Endothelial cell (in vitro differentiated cells): ENCODE measurements around the gene CCDC28A. TPM values are rescaled to one million over a fixed set of nuclear protein-coding genes. Genes with fewer than 3 reads are reported as not detected.
A peak's percentile ranks its signal among the peaks of the same experiment; 100 is the strongest.
"Not testable (repeated sequence)": the region's sequence is repeated elsewhere in the genome, so short reads cannot be mapped to it uniquely, and the experiment has no call there.

Source experiments
- DNase-seq: peaks from one replicate; pipeline ENCODE4 v3.0.0; 2021; ENCODE audit warnings: low spot score
- H3K27ac Mint-ChIP-seq: one replicate; pipeline ENCODE4 v1.8.0; 2021; ENCODE audit warnings: mixed read lengths, inconsistent platforms; ENCODE audit not compliant: unreplicated experiment
- H3K27me3 Mint-ChIP-seq: one replicate; pipeline ENCODE4 v1.8.0; 2021; ENCODE audit warnings: mild to moderate bottlenecking, moderate library complexity, mixed read lengths, inconsistent platforms; ENCODE audit not compliant: unreplicated experiment
- H3K36me3 Mint-ChIP-seq: one replicate; pipeline ENCODE4 v1.8.0; 2021; ENCODE audit warnings: mild to moderate bottlenecking, low read depth, mixed read lengths, inconsistent platforms; ENCODE audit not compliant: unreplicated experiment
- H3K4me1 Mint-ChIP-seq: one replicate; pipeline ENCODE4 v1.8.0; 2021; ENCODE audit warnings: mild to moderate bottlenecking, mixed read lengths, inconsistent platforms; ENCODE audit not compliant: unreplicated experiment
- H3K4me3 Mint-ChIP-seq: one replicate; pipeline ENCODE4 v1.8.0; 2021; ENCODE audit warnings: mild to moderate bottlenecking, mixed read lengths, inconsistent platforms; ENCODE audit not compliant: unreplicated experiment
- H3K9me3 Mint-ChIP-seq: one replicate; pipeline ENCODE4 v1.8.0; 2021; ENCODE audit warnings: mixed read lengths, inconsistent platforms; ENCODE audit not compliant: unreplicated experiment
- total RNA-seq: library from RNA; stranded (reverse); fragmentation: NEBNext Ultra II Directional; extraction: Animal tissue kit (Norgen Biotek cat#: 25700); gene quantifications from one replicate; pipeline ENCODE4 v1.2.1, GENCODE V29; 2021; ENCODE audit not compliant: unreplicated experiment
- TF ChIP-seq, protein P1 (sequence below): fragments of 200-600 bp; sonication (generic); IDR thresholded peaks from one replicate; pipeline ENCODE4 v1.5.0; 2021; ENCODE audit warnings: antibody characterized with exemption; ENCODE audit not compliant: unreplicated experiment

The CCDC28A gene
- total RNA-seq, 1 donor from 2014 or later: 8.1 TPM

DNA sequence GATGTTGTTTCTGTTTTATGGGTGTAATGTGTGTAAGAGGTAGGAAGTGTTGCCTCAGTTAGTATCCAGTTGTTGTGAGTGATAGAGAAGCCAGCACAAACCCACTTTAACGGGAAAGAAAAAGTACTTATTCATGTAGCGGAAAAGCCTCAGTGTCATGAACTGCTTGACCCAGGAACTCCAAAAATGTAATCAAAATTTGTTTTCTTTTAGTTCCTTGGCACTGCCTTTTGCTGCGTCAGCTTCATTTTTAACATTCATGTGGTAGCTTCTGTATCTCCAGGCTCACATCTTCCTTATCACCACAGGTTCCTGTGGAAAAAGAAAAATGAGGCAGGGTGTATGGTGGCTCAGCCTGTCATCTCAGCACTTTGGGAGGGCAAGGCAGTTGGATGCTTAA is 46.4 kb upstream of the CCDC28A start:
- H3K27me3 Mint-ChIP-seq: peaks cover 2% of the 10 kb centered on the region
- no peak overlapping the region for H3K27ac Mint-ChIP-seq
- no peaks in the 10 kb centered on the region for H3K9me3 Mint-ChIP-seq
- no peaks in the 10 kb centered on the region for H3K36me3 Mint-ChIP-seq
- TF ChIP-seq, protein P1, sequence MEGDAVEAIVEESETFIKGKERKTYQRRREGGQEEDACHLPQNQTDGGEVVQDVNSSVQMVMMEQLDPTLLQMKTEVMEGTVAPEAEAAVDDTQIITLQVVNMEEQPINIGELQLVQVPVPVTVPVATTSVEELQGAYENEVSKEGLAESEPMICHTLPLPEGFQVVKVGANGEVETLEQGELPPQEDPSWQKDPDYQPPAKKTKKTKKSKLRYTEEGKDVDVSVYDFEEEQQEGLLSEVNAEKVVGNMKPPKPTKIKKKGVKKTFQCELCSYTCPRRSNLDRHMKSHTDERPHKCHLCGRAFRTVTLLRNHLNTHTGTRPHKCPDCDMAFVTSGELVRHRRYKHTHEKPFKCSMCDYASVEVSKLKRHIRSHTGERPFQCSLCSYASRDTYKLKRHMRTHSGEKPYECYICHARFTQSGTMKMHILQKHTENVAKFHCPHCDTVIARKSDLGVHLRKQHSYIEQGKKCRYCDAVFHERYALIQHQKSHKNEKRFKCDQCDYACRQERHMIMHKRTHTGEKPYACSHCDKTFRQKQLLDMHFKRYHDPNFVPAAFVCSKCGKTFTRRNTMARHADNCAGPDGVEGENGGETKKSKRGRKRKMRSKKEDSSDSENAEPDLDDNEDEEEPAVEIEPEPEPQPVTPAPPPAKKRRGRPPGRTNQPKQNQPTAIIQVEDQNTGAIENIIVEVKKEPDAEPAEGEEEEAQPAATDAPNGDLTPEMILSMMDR: no peak
- no peak overlapping the region for H3K4me3 Mint-ChIP-seq
- peaks cover 7% of the 10 kb centered on the region for H3K4me1 Mint-ChIP-seq
- no peak for DNase-seq

DNA sequence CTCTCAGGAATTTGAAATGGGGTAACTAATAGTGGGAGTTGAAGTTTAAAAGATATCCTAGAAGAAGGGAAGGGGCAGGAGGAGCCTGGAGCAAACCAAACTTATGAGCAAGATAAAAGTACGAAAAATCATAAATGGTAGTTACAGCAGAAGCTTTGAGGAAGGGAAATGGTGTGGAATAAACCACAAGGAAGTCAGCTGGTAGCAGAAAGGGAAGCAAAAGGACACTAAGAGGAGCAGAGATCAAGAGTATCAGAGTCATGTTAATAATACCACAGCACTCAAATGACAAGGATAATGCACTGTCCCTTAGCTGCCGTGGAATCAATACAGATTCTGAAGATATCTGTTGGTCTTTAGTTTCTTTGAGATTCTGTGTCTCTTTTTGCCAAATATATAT is 44.9 kb upstream of the CCDC28A start:
- Mint-ChIP-seq H3K27ac (no peak overlapping the region), H3K4me1 (peaks cover 5% of the 10 kb centered on the region), H3K4me3 (no peak overlapping the region), H3K36me3 (no peaks in the 10 kb centered on the region), H3K27me3 (peaks cover 2% of the 10 kb centered on the region), H3K9me3 (no peaks in the 10 kb centered on the region)
- TF ChIP-seq, protein P1: no peak
- no peak for DNase-seq

DNA sequence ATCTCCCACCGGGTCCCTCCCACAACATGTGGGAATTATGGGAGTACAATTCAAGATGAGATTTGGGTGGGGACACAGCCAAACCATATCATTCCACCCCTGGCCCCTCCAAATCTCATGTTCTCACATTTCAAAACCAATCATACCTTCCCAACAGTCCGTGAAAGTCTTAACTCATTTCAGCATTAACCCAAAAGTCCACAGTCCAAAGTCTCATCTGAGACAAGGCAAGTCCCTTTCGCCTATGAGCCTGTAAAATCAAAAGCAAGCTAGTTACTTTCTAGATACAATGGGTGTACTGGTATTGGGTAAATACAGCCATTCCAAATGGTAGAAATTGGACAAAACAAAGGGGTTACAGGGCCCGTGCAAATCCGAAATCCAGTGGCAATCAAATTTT is 43.5 kb upstream of the CCDC28A start:
- not testable (repeated sequence) for H3K36me3 Mint-ChIP-seq, H3K27ac Mint-ChIP-seq, H3K27me3 Mint-ChIP-seq, H3K4me1 Mint-ChIP-seq, DNase-seq, H3K4me3 Mint-ChIP-seq, H3K9me3 Mint-ChIP-seq

DNA sequence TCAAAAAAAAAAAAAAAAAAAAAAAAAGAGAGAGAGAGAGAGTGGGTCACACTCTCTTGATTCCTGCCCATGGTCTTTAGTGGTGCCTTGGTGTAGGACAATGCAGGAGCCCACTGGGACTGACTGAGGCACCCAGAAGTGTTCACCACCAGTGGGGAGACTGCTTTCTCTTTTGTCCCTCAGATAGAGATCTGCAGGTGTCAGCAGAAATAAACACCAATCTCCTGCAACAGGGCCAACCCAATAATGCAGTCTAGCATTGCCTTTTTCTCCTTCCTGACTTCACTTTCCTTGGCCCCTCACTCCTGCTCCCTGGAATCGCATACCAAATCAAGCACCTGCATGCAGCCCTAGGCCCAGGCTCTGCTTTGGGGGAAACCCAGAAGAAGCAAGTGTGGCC is 39.0 kb upstream of the CCDC28A start:
- TF ChIP-seq, protein P1: no peak
- Mint-ChIP-seq H3K4me3 (no peak overlapping the region), H3K27ac (no peak overlapping the region), H3K27me3 (peaks cover 2% of the 10 kb centered on the region), H3K4me1 (no peaks in the 10 kb centered on the region), H3K36me3 (peaks cover 3% of the 10 kb centered on the region), H3K9me3 (peaks cover 4% of the 10 kb centered on the region)
- no peak for DNase-seq

DNA sequence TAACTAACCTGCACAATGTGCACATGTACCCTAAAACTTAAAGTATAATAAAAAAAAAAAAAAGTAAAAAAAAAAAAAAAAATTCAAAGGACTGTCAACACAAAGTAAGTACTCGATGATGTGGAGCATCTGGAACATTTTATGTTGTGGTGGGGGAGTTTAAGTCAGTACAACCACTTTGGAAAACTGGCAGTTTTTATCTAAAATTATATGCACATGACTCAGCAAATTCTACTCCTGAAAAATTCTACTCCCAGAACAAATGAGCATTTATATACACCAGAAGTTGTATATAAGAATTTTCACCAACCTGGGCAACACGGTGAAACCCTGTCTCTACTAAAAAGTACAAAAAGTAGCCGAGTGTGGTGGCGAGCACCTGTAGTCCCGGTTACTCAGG is 36.9 kb upstream of the CCDC28A start:
- Mint-ChIP-seq H3K9me3 (peaks cover 4% of the 10 kb centered on the region), H3K27ac (peak overlapping the region; percentile 18), H3K27me3 (peaks cover 5% of the 10 kb centered on the region), H3K36me3 (peaks cover 3% of the 10 kb centered on the region), H3K4me1 (no peaks in the 10 kb centered on the region), H3K4me3 (no peak overlapping the region)
- TF ChIP-seq, protein P1: no peak
- DNase-seq: no peak

DNA sequence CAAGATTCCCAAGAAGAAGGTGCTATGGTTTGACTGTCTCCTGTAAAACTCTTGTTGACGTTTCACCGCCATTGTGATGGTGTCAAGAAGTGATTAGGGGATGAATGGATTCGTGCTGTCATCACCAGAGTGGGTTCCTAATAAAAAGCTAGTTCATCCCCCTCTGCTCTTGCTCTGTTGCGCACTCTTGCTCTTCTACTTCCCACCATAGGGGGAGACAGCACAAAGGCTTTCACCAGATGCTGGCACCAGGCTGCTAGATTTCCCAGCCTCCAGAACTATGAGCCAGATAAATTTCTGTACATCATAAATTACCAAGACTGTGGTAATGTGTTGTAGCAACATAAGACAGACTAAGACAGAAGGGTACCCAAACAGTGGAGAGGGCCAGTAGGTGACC is 21.6 kb upstream of the CCDC28A start:
- no peaks in the 10 kb centered on the region for H3K36me3 Mint-ChIP-seq

More for the DNA sequence above, 21.6 kb upstream of the CCDC28A start:
- Mint-ChIP-seq H3K27me3 (no peaks in the 10 kb centered on the region), H3K9me3 (no peaks in the 10 kb centered on the region), H3K4me1 (no peaks in the 10 kb centered on the region), H3K4me3 (no peak overlapping the region), H3K27ac (no peak overlapping the region)
- DNase-seq: peak; percentile 4
- TF ChIP-seq, protein P1: peak; percentile 30
